Measurements from ENCODE around the gene ABR.

DNA sequence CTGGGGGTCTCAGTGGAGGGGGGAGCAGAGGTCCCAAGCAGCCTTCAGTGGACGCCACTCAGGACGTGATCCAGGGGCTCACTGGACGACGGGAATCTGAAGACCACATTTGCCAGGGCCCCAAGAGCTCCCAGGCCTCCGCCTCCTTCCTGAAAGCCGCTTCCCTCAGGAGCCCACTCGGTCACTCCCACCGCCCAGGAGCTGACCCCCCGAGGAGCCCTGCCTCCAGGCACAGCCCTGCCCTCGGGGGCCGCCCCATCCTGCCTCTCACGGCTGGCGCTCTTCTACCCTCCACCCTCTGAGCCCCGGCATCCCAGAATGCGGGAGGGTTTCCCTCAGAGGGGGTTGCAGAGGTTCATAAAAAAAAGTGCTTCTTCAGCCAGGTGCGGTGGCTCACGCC is 158.6 kb downstream of the ABR start:
- TF ChIP-seq, protein P1, sequence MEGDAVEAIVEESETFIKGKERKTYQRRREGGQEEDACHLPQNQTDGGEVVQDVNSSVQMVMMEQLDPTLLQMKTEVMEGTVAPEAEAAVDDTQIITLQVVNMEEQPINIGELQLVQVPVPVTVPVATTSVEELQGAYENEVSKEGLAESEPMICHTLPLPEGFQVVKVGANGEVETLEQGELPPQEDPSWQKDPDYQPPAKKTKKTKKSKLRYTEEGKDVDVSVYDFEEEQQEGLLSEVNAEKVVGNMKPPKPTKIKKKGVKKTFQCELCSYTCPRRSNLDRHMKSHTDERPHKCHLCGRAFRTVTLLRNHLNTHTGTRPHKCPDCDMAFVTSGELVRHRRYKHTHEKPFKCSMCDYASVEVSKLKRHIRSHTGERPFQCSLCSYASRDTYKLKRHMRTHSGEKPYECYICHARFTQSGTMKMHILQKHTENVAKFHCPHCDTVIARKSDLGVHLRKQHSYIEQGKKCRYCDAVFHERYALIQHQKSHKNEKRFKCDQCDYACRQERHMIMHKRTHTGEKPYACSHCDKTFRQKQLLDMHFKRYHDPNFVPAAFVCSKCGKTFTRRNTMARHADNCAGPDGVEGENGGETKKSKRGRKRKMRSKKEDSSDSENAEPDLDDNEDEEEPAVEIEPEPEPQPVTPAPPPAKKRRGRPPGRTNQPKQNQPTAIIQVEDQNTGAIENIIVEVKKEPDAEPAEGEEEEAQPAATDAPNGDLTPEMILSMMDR (IDR thresholded peaks at IDR 0.05) = no peak
- TF ChIP-seq REST (IDR thresholded peaks at IDR 0.05; ENCODE audit: insufficient read depth in 1 of 2, low read depth in 2 of 2, low read length in 1 of 2) (no peak), POLR2AphosphoS5 (IDR thresholded peaks at IDR 0.05; ENCODE audit: low read depth, low read length) (no peak)
